Small intestine (tissue), 7 donors: ENCODE results near the gene MRPL18. TPM values are rescaled to one million over a fixed set of nuclear protein-coding genes. Genes with fewer than 3 reads are reported as not detected.
"Not testable (repeated sequence)": the region's sequence is repeated elsewhere in the genome, so short reads cannot be mapped to it uniquely, and the experiment has no call there.

ENCODE experiments used
- DNase-seq, 2 donors: peaks; one replicate each; pipeline versions ENCODE4 v3.0.0 to v3.0.0-alpha.2; 2013
- FAIRE-seq: peaks from 2 replicates; lab custom pipeline; 2012; peaks lifted over from hg19 to GRCh38; lab: Jason Lieb, UNC
- H3K27ac ChIP-seq, 3 donors: one replicate each; pipeline ENCODE4 v1.5.1; 2013; ENCODE audit warnings: low read length in 2 of 3, mild to moderate bottlenecking in 2 of 3, control low read depth in 1 of 3, inconsistent platforms in 1 of 3, low read depth in 1 of 3, moderate library complexity in 1 of 3
- H3K27me3 ChIP-seq, 3 donors: one replicate each; pipeline ENCODE4 v1.6.1; 2013; ENCODE audit warnings: low read length in 3 of 3, inconsistent platforms in 1 of 3; ENCODE audit not compliant: control insufficient read depth in 3 of 3, insufficient read depth in 3 of 3
- H3K36me3 ChIP-seq, 3 donors: one replicate each; pipeline ENCODE4 v1.6.1; 2013; ENCODE audit warnings: low read length in 3 of 3, inconsistent platforms in 1 of 3, low read depth in 1 of 3, mild to moderate bottlenecking in 1 of 3, moderate library complexity in 1 of 3; ENCODE audit not compliant: control insufficient read depth in 3 of 3, insufficient read depth in 2 of 3
- H3K4me1 ChIP-seq, 3 donors: one replicate each; pipeline ENCODE4 v1.6.1; 2013; ENCODE audit warnings: low read length in 2 of 3, inconsistent platforms in 1 of 3, low read depth in 1 of 3, mild to moderate bottlenecking in 1 of 3, moderate library complexity in 1 of 3; ENCODE audit not compliant: control insufficient read depth in 3 of 3, insufficient read depth in 2 of 3
- H3K4me3 ChIP-seq, 3 donors: one replicate each; pipeline ENCODE4 v1.5.1; 2013; ENCODE audit warnings: low read length in 3 of 3, control low read depth in 1 of 3, inconsistent platforms in 1 of 3, low read depth in 1 of 3, mild to moderate bottlenecking in 1 of 3, moderate library complexity in 1 of 3
- H3K9me3 ChIP-seq, 2 donors: one replicate each; pipeline ENCODE4 v1.6.1; 2013; ENCODE audit warnings: low read depth in 1 of 2, low read length in 1 of 2; ENCODE audit not compliant: control insufficient read depth in 2 of 2, insufficient read depth in 1 of 2
- WGBS, 3 donors: extraction: QIAGEN DNeasy Blood & Tissue Kit; methylation state at CpG; one replicate each; pipeline ENCODE4 v1.1.7; 2013; 5-methylcytosine and 5-hydroxymethylcytosine counted together
- polyA plus RNA-seq, 4 donors: library from polyadenylated mRNA; stranded (reverse) in 3 of 4; unstranded in 1 of 4; fragments of 200-250 nt in 3 of 4; fragments of 120-200 nt in 1 of 4; gene quantifications; one replicate each; pipeline versions ENCODE4 v1.2.1 to v1.2.3, GENCODE V29; 2013
- donor health status: healthy with polysubstance abuse.
- donor health status: control.
- donor health status: control.
- donor health status: Bipolar disorder and iron deficiency.
- donor health status: healthy.

The MRPL18 gene
- polyA plus RNA-seq, 4 donors, result 74.8 to 83.3 (median 78.0) TPM

DNA sequence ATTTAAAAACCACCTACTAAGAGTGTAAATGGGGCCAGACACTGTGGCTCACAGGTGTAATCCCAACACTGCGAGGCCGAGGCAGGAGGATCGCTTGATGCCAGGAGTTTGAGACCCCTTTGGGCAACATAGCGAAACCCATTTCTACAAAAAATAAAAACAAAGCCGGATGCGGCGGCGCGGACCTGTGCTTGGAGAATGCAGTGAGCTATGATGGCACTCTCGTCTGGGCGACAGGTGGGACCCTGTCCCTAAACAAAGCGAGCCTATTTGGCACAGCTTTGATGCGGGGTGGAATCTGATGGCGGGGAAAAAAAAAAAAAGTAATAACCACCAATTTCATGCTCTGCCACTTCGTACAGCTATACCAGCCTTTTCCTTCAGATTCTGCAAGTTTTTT, 2.0 kb upstream of the MRPL18 start:
- no peaks in the 10 kb centered on the region for H3K9me3 ChIP-seq
- peaks cover 0 to 17% (median 10%) of the 10 kb centered on the region in 3 donors for H3K4me1 ChIP-seq
- WGBS, 3 donors, result 10 to 23% (median 13%) methylated on average over 15 of the region's 15 CpGs
- FAIRE-seq, result no peak
- H3K4me3 ChIP-seq, result peak overlapping the region; percentile 72 to 93 (median 91)
- H3K36me3 ChIP-seq, result peaks cover 6 to 27% (median 11%) of the 10 kb centered on the region in 3 donors
- DNase-seq, result no peak
- peak overlapping the region in 2 of 3 donors; percentile 28 to 92 for H3K27ac ChIP-seq
- H3K27me3 ChIP-seq, result no peaks in the 10 kb centered on the region

DNA sequence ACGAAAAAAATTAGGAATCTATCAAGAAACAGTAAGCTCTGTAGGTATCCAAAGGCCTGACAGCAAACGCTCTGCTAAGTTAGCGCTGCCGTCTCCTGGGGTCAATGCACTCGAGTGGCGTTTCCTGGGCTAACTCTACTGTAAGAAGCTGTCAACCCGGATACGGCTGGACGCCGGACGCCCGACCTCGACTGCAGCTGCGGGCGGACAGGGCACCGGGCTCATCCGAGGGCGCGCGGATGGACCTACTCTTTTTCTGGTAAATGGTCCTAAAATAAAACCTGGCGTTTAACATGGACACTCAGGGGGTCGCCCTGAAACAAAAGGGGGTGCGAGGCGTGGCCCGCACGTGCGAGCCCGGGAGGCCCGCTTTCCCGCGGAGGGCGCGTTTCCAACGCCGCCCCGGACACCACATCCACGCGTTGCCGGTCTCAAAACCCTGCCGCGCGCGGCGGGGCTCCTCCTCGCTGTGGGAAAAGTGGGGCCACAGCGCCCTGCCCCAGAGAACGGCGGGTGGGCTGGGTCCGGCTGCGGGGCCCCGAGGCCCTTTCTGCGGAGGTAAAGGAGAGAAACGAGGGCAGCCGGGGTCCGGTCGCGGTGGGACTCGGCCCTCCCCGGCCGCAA, 1.4 kb upstream of the MRPL18 start:
- no peaks in the 10 kb centered on the region for H3K9me3 ChIP-seq
- no peaks in the 10 kb centered on the region for H3K27me3 ChIP-seq
- no peak for FAIRE-seq
- peaks cover 0 to 17% (median 10%) of the 10 kb centered on the region in 3 donors for H3K4me1 ChIP-seq
- H3K27ac ChIP-seq, result peak overlapping the region; percentile 57 to 98 (median 92)
- 0% methylated on average over 59 to 60 of the region's 60 CpGs for WGBS, 3 donors
- DNase-seq, result peak; percentile 62 to 75
- peaks cover 4 to 29% (median 7%) of the 10 kb centered on the region in 3 donors for H3K36me3 ChIP-seq
- peak overlapping the region; percentile 72 to 93 (median 91) for H3K4me3 ChIP-seq

DNA sequence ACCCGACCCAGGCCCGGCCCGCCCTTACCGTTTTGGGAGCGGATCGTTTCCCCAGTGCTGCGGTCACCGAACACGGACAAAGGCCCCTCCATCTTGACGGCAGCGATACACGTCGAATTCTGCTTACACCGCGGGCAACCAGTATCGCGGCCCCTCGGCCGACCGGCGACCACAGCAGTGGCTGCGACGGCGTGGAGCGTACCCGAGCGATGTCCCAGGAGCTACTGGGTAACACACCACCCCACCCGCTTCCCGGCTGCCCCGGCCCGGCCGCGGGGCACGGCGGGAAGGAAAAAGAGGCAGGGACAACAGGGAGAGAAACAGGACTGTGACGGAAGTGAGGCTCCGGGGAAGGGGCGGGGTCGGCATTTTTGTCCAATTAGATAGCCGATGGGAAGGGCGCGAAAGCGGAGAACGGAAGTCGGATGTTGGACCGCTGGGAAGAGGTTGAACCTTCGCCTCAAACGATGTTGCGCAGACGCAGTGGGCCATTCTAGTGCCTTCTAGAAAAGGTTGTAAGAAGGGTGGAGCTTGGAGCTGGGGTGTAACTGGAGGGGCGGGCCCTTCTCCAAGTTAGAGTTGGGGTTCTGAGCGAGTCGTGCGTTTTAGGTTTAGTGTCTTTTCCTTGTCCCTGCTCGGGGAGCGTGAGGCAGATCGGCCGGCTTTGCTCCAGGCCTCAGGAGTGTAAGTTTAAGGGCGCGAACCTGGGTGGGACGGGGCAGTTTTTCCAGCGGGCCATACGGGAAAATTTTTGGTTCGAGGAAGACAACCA, 704 bp upstream of the MRPL18 start, which contains the start of gene TCP1:
Gene TCP1, minus strand, starts transcription at position 226 of the 772 bp plus-strand sequence. Its CDS starts 134 bp downstream, at position 92.
- Histone ChIP-seq H3K4me3 (peak within 1 kb of the TSS; percentile 84 to 93 (median 91)), H3K4me1 (peaks cover 0 to 17% (median 10%) of the 10 kb centered on the region in 3 donors), H3K27ac (peak within 1 kb of the TSS; percentile 90 to 98 (median 97)), H3K27me3 (no peaks in the 10 kb centered on the region), H3K9me3 (no peaks in the 10 kb centered on the region), H3K36me3 (peaks cover 4 to 24% (median 7%) of the 10 kb centered on the region in 3 donors)
- WGBS, 3 donors, result 0 to 1% (median 0%) methylated on average over 64 of the region's 64 CpGs
- FAIRE-seq (peak; percentile 51), DNase-seq (peak; percentile 100)

DNA sequence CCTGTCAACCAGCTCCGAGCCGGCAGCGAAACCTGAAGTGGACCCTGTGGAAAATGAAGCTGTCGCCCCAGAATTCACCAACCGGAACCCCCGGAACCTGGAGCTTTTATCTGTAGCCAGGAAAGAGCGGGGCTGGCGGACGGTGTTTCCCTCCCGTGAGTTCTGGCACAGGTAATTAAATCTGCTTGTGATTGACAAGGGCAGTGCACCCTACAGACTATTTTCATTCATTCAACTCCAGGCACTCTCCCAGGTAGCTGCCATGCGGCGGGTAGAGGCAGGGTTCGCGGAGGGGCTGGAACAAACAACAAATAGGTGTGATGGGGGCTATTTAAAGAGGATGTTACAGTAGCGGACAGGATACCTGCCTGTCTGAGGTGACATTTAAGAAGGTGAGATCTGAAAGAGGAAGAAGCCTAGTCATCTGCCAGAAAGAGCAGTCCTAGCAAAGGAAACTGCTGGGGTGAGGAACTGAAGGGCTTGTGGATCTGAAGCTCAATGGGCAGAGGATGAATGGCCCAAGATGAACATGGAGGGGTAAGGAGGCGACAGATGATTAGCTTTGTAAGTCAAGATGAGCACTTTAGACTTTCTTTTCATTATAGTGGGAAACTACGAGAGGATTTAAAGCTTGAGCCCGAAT, 810 bp downstream of the MRPL18 start:
- H3K27ac ChIP-seq, result peak overlapping the region; percentile 90 to 98 (median 97)
- FAIRE-seq, result no peak
- no peaks in the 10 kb centered on the region for H3K27me3 ChIP-seq
- H3K4me1 ChIP-seq, result peaks cover 0 to 17% (median 10%) of the 10 kb centered on the region in 3 donors
- H3K9me3 ChIP-seq, result no peaks in the 10 kb centered on the region
- H3K36me3 ChIP-seq, result peaks cover 3 to 30% (median 4%) of the 10 kb centered on the region in 3 donors
- 6 to 12% (median 12%) methylated on average over 18 of the region's 18 CpGs for WGBS, 3 donors
- peak; percentile 16 to 31 for DNase-seq
- H3K4me3 ChIP-seq, result peak overlapping the region; percentile 67 to 84 (median 69)

DNA sequence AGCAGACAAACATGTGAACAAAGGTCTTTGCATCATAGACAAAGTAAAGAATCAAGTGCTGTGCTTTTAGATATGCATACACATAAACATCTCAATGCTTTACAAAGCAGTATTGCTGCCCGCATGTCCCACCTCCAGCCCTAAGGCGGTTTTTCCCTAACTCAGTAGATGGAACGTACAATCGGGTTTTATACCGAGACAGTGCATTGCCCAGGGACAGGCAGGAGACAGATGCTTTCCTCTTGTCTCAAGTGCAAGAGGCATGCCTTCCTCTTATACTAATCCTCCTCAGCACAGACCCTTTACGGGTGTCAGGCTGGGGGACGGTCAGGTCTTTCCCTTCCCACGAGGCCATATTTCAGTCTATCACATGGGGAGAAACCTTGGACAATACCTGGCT, 4.7 kb downstream of the MRPL18 start:
- Histone ChIP-seq H3K27ac (peak overlapping the region in 1 of 3 donors; percentile 35), H3K36me3 (peaks cover 8 to 41% (median 14%) of the 10 kb centered on the region in 3 donors)
- not testable (repeated sequence) for H3K4me3 ChIP-seq, H3K4me1 ChIP-seq, DNase-seq, H3K27me3 ChIP-seq, FAIRE-seq, H3K9me3 ChIP-seq
- 77 to 88% (median 85%) methylated on average over 8 of the region's 8 CpGs for WGBS, 3 donors

DNA sequence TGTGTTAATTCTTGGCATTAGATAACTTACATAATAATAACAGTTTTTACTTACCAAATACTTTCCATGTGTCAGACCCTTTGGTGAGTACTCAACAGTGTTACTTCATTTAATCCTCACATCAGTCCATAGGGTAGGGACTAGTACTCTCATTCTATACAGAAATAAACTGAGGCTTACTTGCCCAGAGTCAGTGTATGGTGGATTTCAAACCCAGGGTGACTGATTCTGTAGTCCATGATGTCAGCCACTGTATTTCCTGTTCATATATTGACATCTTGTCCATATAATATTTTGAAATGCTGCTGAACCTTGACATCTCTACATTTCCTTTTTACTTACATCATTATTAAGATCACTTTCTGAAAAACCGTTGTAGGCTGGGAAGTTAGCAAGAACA, 7.3 kb downstream of the MRPL18 start:
- Histone ChIP-seq H3K36me3 (peaks cover 8 to 35% (median 13%) of the 10 kb centered on the region in 3 donors), H3K4me3 (no peak overlapping the region), H3K4me1 (peaks cover 0 to 1% (median 0%) of the 10 kb centered on the region in 3 donors), H3K9me3 (no peaks in the 10 kb centered on the region), H3K27ac (no peak overlapping the region), H3K27me3 (no peaks in the 10 kb centered on the region)
- no peak for DNase-seq
- 38 to 47% (median 42%) methylated on average over 1 of the region's 1 CpG for WGBS, 3 donors
- no peak for FAIRE-seq

DNA sequence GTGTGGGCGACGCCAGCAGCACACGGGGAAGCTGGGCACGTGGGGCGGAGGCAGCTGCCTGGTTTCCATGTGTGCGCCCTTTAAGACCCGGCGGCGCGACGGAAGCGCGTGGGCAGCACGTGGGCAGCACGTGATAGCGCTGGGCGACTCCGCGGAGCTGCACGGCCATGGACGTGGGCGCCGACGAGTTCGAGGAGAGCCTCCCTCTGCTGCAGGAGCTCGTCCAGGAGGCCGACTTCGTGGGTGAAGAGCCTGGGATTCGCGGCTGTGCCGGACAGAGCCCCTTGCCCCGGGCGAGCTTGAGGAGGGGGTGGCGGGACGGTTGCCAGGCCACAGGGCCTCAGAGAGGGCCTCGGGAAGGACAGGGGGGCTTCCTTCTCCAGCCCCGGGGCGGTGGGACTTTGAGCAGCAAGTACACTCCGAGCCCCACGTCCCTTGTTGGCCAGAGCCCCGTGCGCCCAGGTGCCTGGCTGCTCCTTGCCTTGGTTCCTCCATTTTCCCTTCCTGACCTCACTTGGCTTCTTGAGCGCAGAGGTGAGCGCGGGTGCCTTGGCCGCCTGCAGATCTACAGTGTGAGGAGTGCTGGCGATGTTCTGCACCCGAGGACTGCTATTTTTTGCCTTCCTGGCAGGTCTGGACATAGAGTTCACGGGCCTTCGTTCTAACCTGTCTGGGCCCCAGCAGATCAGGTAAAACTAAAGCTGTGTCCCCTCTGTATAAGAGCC, 10.0 kb downstream of the MRPL18 start, which contains the start of gene PNLDC1:
Gene PNLDC1, plus strand, starts transcription at position 136 of the 725 bp plus-strand sequence. Its CDS starts 32 bp downstream, at position 168.
- peaks cover 0 to 4% (median 0%) of the 10 kb centered on the region in 3 donors for H3K4me1 ChIP-seq
- DNase-seq, result no peak
- H3K27me3 ChIP-seq, result no peaks in the 10 kb centered on the region
- H3K9me3 ChIP-seq, result no peaks in the 10 kb centered on the region
- FAIRE-seq, result no peak
- no peak within 1 kb of the TSS for H3K27ac ChIP-seq
- no peak within 1 kb of the TSS for H3K4me3 ChIP-seq
- peaks cover 8 to 24% (median 10%) of the 10 kb centered on the region in 3 donors for H3K36me3 ChIP-seq
- 91 to 94% (median 94%) methylated on average over 46 to 50 of the region's 50 CpGs for WGBS, 3 donors
